IgD-negative memory B cell (primary cell): ENCODE measurements around the gene NEO1. TPM values are rescaled to one million over a fixed set of nuclear protein-coding genes. Genes with fewer than 3 reads are reported as not detected.

Source experiments
- H3K27ac Mint-ChIP-seq, 3 donors: one replicate each; pipeline ENCODE4 v1.8.0; 2020 to 2022; ENCODE audit warnings: mild to moderate bottlenecking in 3 of 3, mixed read lengths in 3 of 3, moderate library complexity in 1 of 3
- H3K27me3 Mint-ChIP-seq: one replicate; pipeline ENCODE4 v1.8.0; 2021; ENCODE audit warnings: mixed read lengths
- H3K36me3 Mint-ChIP-seq: one replicate; pipeline ENCODE4 v1.8.0; 2020; ENCODE audit warnings: mild to moderate bottlenecking, mixed read lengths
- H3K4me1 Mint-ChIP-seq, 3 donors: one replicate each; pipeline ENCODE4 v1.8.0; 2020 to 2022; ENCODE audit warnings: mixed read lengths in 3 of 3, mild to moderate bottlenecking in 1 of 3
- H3K4me3 Mint-ChIP-seq, 4 donors: one replicate each; pipeline ENCODE4 v1.8.0; 2020 to 2022; ENCODE audit warnings: mild to moderate bottlenecking in 4 of 4, mixed read lengths in 4 of 4, moderate library complexity in 3 of 4
- H3K9me3 Mint-ChIP-seq, 3 donors: one replicate each; pipeline ENCODE4 v1.8.0; 2020 to 2021; ENCODE audit warnings: mixed read lengths in 3 of 3, mild to moderate bottlenecking in 1 of 3
- polyA plus RNA-seq: library from polyadenylated mRNA; unstranded; fragments of 300-500 nt; fragmentation: Illumina TruSeq; gene quantifications from one replicate; pipeline ENCODE4 v1.2.3, GENCODE V29; 2021

The NEO1 gene
- polyA plus RNA-seq, 1 donor from 2014 or later = 1.6 TPM

DNA sequence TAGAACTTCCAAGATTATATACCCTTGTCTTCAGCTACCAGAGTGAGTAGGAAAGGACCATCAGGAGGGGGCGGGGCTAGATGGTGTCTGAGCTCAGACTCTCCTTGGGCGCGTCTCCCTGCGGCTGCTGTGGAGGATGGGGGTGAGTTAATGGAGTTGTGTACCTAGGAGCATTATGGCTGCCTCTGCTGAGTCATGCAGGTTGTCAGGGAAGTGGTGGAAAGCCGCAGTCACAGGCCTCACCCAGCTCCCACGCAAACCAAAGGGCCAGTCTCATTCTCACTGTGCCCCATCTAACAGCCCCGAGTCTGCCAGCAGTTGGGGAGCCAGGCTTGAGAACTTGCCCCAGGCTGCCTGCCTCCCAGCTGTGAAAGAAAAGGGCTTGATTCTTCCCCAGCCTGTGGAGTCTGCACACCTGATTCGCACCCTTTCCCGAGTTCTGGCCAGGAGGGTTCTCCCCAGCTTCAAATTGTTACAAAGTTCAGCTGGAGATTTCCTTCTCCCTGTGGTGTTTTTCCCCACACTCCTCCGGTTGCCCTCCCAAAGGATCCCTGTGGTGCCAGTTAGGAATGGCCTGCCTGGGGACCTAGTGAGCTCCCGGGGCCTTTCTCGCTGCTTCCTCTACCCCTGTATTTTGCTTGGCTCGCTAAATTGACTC is 173.2 kb downstream of the NEO1 start:
- peaks cover 5% of the 10 kb centered on the region for H3K36me3 Mint-ChIP-seq
- no peak overlapping the region for H3K27ac Mint-ChIP-seq
- peaks cover 0 to 2% (median 0%) of the 10 kb centered on the region in 3 donors for H3K9me3 Mint-ChIP-seq
- no peaks in the 10 kb centered on the region for H3K27me3 Mint-ChIP-seq
- H3K4me1 Mint-ChIP-seq = no peaks in the 10 kb centered on the region
- no peak overlapping the region for H3K4me3 Mint-ChIP-seq

GRCh38 chr15:73226093-73226814 is 174.0 kb downstream of the NEO1 start:
- no peak overlapping the region for H3K4me3 Mint-ChIP-seq
- no peak overlapping the region for H3K27ac Mint-ChIP-seq
- no peaks in the 10 kb centered on the region for H3K27me3 Mint-ChIP-seq
- no peaks in the 10 kb centered on the region for H3K4me1 Mint-ChIP-seq
- peaks cover 0 to 2% (median 0%) of the 10 kb centered on the region in 3 donors for H3K9me3 Mint-ChIP-seq
- H3K36me3 Mint-ChIP-seq = peaks cover 5% of the 10 kb centered on the region

DNA sequence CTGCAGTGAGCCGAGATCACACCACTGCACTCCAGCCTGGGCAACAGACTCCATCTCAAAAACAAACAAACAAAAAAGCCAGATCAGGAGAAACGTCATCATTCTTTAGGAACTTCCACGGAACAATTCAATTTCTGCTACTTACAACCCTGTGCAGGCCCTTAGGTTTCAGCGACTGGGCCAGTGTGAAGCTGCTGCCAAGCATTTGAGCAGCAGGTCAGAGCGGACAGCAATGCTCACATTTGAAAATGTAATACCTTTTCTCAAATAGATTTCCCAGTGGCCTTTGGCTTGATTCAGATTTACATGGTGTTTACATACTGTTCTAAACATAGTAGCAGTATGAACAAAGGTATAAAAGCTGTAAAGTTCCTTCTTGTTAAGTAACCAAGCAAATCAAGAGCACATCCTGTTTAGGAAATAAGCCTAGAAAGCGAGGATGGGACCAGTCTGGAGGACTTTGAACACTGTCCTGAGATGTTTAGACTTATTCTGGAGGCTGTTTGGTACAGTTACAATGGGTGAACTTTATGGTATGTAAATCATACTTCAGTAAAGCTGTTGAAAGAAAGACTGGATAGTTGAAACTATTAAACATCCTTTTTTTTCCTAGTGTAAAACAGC is 175.3 kb downstream of the NEO1 start:
- H3K9me3 Mint-ChIP-seq = peaks cover 0 to 2% (median 0%) of the 10 kb centered on the region in 3 donors
- H3K4me3 Mint-ChIP-seq = no peak overlapping the region
- H3K27me3 Mint-ChIP-seq = no peaks in the 10 kb centered on the region

GRCh38 chr15:73228128-73228646 is 175.9 kb downstream of the NEO1 start:
- Mint-ChIP-seq H3K36me3 (peaks cover 5% of the 10 kb centered on the region), H3K27me3 (no peaks in the 10 kb centered on the region), H3K4me3 (no peak overlapping the region), H3K4me1 (no peaks in the 10 kb centered on the region), H3K9me3 (peaks cover 0 to 2% (median 0%) of the 10 kb centered on the region in 3 donors), H3K27ac (no peak overlapping the region)

More for the DNA sequence above, 175.3 kb downstream of the NEO1 start:
- no peak overlapping the region for H3K27ac Mint-ChIP-seq
- H3K4me1 Mint-ChIP-seq = no peaks in the 10 kb centered on the region
- H3K36me3 Mint-ChIP-seq = peaks cover 5% of the 10 kb centered on the region

DNA sequence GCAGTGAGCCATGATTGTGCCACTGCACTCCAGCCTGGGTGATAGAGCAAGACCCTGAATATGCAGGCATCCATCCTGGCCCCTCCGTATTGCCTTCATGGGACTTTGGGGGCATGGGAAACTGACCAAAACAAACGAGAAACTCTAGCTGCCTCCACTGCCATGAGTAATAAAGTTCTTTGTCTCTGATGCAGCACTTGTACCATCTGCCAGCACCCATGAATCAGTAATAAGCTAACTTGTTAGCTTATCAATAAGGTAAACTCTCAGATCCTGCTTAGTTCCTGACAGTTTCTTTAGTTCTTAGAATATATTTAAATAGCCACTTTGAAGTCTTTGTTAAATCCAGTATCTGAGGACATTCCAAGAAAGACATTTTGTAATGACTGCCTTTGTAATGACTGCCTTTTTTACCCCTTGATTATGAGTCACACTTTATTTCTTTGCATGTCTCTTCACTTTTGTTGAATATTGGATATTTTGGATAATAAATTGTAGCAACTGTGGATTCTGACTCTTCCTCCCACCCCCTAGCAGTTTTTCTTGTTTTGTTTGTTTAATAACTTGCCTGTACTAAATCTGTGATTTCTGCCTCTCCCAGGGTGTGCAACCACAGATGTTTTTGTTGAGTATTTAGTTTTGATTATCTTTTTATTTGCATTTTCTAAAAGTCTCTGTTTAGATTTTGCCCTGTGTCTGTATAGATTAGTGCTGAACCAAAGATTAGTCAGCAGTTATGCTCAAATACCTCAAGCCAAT is 179.6 kb downstream of the NEO1 start:
- no peak overlapping the region for H3K4me3 Mint-ChIP-seq
- H3K36me3 Mint-ChIP-seq = peaks cover 3% of the 10 kb centered on the region
- H3K4me1 Mint-ChIP-seq = no peaks in the 10 kb centered on the region
- H3K27ac Mint-ChIP-seq = no peak overlapping the region
- H3K27me3 Mint-ChIP-seq = no peaks in the 10 kb centered on the region
- H3K9me3 Mint-ChIP-seq = peaks cover 0 to 2% (median 0%) of the 10 kb centered on the region in 3 donors

DNA sequence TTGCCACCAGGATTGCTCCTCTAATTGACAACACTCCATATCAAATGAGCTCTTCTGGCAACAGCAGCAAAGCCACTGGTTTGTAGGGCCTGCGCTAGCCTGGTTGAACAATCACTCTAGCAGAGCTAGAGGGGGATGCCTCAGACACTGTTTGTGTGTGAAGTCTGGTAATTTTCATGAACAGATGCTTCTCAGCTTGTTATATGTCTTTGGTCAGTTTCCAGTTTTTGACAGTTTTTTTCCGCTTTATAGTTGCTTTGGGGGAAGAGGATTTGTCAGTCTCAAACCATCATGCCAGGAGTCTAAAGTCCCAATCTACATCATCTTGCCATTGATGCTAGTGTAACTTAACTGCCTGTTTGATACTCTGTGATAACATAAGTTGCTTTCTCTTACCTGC is 180.5 kb downstream of the NEO1 start:
- H3K4me3 Mint-ChIP-seq = no peak overlapping the region
- H3K27ac Mint-ChIP-seq = no peak overlapping the region
- H3K36me3 Mint-ChIP-seq = peaks cover 3% of the 10 kb centered on the region
- peaks cover 0 to 2% (median 0%) of the 10 kb centered on the region in 3 donors for H3K9me3 Mint-ChIP-seq
- H3K4me1 Mint-ChIP-seq = no peaks in the 10 kb centered on the region
- H3K27me3 Mint-ChIP-seq = no peaks in the 10 kb centered on the region

- Mint-ChIP-seq H3K36me3 (peaks cover 3% of the 10 kb centered on the region), H3K27ac (no peak overlapping the region), H3K27me3 (no peaks in the 10 kb centered on the region), H3K4me3 (no peak overlapping the region), H3K9me3 (peaks cover 0 to 2% (median 0%) of the 10 kb centered on the region in 3 donors), H3K4me1 (no peaks in the 10 kb centered on the region)
Observed at GRCh38 chr15:73233623-73234022, 181.4 kb downstream of the NEO1 start.

GRCh38 chr15:73237910-73238309 is 185.6 kb downstream of the NEO1 start:
- no peaks in the 10 kb centered on the region for H3K27me3 Mint-ChIP-seq
- no peaks in the 10 kb centered on the region for H3K9me3 Mint-ChIP-seq
- no peak overlapping the region for H3K4me3 Mint-ChIP-seq
- no peaks in the 10 kb centered on the region for H3K4me1 Mint-ChIP-seq
- no peaks in the 10 kb centered on the region for H3K36me3 Mint-ChIP-seq
- H3K27ac Mint-ChIP-seq = no peak overlapping the region

DNA sequence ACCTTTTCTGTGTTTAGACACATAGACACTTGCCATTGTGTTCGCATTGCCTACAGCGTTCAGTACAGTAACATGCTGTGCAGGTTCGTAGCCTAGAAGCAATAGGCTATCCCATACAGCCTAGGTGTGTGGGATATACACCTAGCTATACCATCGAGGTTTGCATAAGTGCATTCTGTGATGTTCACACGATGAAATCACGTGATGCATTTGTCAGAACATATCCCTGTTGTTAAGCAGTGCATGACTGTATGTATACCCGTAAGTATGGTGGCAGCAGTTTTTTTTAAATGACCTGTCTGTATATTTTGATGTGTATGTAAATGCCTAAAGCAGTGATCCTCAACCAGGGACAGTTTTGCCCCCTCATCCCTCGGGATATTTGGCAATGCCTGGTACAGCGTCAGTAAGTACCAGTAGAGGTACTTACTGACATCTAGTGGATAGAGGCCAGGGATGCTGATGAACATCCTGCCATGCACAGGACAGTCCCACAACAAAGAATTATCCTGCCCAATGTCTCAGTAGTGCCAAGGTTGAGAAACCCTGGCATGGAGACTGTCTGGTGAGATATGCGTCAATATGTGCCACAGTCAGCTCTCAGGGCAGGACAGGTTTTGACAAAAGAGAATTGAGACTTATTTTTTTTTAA is 187.4 kb downstream of the NEO1 start:
- H3K4me3 Mint-ChIP-seq = no peak overlapping the region
- no peaks in the 10 kb centered on the region for H3K36me3 Mint-ChIP-seq
- no peaks in the 10 kb centered on the region for H3K27me3 Mint-ChIP-seq
- H3K27ac Mint-ChIP-seq = no peak overlapping the region
- H3K9me3 Mint-ChIP-seq = no peaks in the 10 kb centered on the region
- H3K4me1 Mint-ChIP-seq = no peaks in the 10 kb centered on the region

GRCh38 chr15:73240866-73241499 is 188.7 kb downstream of the NEO1 start:
- no peaks in the 10 kb centered on the region for H3K4me1 Mint-ChIP-seq
- H3K4me3 Mint-ChIP-seq = no peak overlapping the region
- no peak overlapping the region for H3K27ac Mint-ChIP-seq
- no peaks in the 10 kb centered on the region for H3K9me3 Mint-ChIP-seq
- no peaks in the 10 kb centered on the region for H3K27me3 Mint-ChIP-seq
- H3K36me3 Mint-ChIP-seq = no peaks in the 10 kb centered on the region

- no peak overlapping the region for H3K27ac Mint-ChIP-seq
- H3K36me3 Mint-ChIP-seq = peaks cover 5% of the 10 kb centered on the region
- no peaks in the 10 kb centered on the region for H3K27me3 Mint-ChIP-seq
Observed at GRCh38 chr15:73244333-73244732, 192.1 kb downstream of the NEO1 start.

DNA sequence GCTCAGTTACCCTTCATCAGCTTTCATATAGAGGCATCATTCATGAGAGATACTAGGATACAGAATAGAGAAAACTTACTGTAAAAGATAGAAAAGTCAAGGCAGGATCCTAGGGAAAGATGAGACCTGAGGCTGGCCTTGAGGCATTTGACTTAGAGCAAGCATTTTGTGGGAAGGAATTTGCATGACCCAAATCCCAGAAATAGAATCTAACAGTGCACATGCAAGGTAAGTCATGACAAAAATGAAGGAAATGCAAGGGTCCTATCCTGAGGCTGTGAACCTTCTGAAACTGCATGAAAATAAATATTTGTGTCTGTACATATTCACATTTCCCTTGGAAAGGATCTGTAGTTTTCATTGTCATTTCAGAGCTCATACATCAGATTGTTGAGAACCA is 194.2 kb downstream of the NEO1 start:
- Mint-ChIP-seq H3K9me3 (no peaks in the 10 kb centered on the region), H3K4me3 (no peak overlapping the region)

More at GRCh38 chr15:73244333-73244732, 192.1 kb downstream of the NEO1 start:
- Mint-ChIP-seq H3K4me1 (no peaks in the 10 kb centered on the region), H3K9me3 (no peaks in the 10 kb centered on the region), H3K4me3 (no peak overlapping the region)

DNA sequence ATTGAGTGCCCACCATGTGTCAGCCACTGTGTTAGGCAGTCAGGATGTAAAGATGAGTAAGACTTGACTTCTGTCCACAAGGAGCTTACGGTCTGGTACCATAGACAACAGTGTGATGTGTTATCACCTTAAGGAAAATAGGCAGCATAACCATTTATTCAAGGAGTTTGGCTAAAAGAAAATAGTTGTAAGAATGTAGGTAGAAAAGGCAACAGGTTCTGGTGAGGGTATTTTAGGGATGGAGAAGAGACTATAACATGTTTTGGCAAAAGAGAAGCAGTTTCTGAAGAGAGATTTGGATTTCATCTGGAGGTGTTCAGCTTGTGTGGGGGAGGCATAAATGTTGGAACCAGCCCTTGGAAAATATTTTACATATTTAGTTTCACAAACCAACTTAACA is 194.6 kb downstream of the NEO1 start:
- Mint-ChIP-seq H3K9me3 (no peaks in the 10 kb centered on the region), H3K4me1 (no peaks in the 10 kb centered on the region), H3K27ac (no peak overlapping the region)

More for the DNA sequence above, 194.2 kb downstream of the NEO1 start:
- no peaks in the 10 kb centered on the region for H3K27me3 Mint-ChIP-seq
- H3K27ac Mint-ChIP-seq = no peak overlapping the region
- peaks cover 5% of the 10 kb centered on the region for H3K36me3 Mint-ChIP-seq
- no peaks in the 10 kb centered on the region for H3K4me1 Mint-ChIP-seq

GRCh38 chr15:73247331-73247730 is 195.1 kb downstream of the NEO1 start:
- Mint-ChIP-seq H3K36me3 (peaks cover 7% of the 10 kb centered on the region), H3K27me3 (no peaks in the 10 kb centered on the region), H3K4me3 (no peak overlapping the region), H3K4me1 (no peaks in the 10 kb centered on the region), H3K9me3 (no peaks in the 10 kb centered on the region), H3K27ac (no peak overlapping the region)

More for the DNA sequence above, 194.6 kb downstream of the NEO1 start:
- Mint-ChIP-seq H3K4me3 (no peak overlapping the region), H3K36me3 (peaks cover 7% of the 10 kb centered on the region), H3K27me3 (no peaks in the 10 kb centered on the region)
